ENCODE measurements around the gene STAMBPL1.

Gene STAMBPL1

DNA sequence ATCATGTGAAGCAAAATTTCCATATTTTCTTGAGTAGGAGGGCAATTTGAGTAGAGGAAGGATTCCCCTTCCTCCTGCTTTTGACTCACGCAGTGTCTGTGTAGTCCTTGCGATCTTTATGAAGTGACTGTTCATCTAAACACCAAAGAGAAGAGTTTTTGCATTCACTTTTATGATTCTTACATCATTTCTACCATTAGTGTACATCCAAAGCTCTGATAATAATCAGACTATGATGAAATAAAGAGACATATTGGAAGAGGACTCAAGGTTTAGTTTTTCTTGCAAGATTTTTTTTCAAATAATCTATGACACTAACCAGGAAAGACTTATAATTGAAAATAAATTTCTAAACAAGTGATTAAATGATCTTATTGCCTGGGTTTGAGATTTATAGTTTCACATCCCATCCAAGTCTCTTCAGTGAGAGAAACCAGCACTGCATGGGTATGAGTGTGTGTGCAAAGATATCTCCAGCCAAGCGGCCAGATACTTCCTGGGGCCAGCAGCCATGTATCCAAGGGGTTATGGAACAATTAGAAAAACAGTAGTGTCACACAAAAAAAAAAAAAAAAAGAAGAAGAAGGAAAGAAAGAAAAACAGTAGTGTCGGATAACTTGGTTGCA, 74.5 kb downstream of the STAMBPL1 start:
- DNase-seq = no peak

DNA sequence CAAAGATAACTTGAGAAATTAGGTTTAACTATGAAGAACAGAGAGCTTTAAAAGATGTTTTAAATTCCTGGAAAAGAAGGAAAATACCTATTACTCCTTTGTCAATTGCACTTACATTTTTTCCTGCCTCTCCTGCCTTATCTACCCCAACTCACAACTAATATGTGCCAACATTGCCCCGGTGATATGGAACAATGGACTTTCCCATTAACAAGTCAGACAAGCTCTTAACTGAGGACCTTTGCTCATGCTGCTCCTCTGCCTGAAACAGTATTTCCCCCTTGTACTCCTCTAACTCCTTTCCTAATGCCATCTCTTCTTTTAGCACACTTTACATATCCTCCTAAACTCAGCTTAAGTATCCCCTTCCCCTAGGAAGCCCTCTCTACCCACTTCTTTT, 77.3 kb downstream of the STAMBPL1 start:
- no peak for DNase-seq

DNA sequence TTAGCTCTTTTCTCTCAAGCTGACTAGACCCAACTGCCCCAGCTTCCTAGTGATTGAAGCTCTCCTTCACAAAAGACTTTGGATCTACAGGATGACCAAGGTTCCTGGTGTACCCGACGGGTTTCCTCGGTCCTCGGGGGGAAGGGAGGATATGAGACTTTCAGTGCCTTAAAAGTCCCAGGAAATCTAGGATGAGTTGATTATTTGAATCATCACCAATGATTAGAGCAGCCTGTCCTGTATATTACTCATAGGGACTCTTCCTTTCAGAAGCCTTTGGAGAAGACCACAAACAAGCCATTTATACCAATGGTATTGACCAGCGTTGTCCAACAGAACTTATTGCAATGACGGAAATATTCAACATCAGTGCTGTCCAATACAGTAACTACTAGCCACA, 78.7 kb downstream of the STAMBPL1 start:
- no peak for DNase-seq

DNA sequence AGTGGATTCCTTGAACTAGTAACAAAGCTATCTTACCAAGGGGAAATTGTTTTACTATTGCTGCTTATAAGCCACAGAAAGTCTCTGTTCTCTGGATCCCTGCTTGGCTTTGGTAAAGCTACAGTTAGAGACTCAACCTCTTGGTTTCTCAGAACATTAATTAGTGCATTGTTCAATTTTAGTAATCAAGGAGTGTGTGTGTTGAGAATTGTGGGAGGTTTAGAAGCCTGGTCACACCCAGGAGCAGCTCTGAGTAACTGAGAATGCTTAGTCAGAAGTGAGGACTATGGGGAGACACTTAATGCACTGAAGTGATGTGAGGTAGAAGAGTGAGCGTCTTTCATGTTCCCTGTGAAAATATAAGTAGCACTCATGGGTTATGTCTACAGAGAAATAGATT, 80.8 kb downstream of the STAMBPL1 start:
- no peak for DNase-seq

DNA sequence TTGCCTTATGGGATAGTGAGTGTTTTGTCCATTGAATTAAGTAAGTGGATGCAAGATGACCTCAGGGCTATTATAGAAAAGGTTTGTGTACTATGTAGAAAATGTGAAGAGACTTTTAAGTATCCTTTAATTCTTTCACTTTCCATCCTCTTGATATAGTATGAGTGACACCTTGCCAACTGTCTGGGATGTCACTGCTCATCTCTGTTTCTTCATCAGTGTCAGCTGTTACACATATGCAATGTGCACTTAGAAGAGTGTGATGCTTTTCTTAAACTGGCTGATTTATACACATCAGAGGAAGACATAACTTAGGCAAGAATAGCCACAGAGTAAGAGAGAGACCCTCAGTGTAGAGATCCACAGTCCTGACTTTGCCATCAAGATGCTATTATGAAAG, 81.2 kb downstream of the STAMBPL1 start:
- DNase-seq = no peak

DNA sequence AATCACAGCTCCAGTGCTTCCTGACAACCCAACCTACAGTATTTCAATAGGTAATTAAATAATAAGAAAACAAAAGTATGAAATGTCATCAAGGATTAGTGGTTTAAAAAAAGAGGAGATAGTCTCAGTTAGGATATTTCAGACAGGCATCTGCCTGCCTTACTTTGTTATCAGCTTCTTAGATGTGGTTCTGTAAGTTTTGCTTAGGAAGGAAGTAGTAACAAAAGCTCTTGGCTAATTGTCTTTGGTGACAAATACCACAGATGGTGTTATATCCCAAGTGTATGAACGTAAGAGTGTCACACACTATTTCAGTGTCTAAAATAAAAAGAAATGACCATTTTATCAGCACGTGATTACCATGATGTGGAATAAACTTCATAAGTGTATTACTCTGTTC, 82.3 kb downstream of the STAMBPL1 start:
- DNase-seq = peak in 2 of 4 experiments; percentile 4 to 28

DNA sequence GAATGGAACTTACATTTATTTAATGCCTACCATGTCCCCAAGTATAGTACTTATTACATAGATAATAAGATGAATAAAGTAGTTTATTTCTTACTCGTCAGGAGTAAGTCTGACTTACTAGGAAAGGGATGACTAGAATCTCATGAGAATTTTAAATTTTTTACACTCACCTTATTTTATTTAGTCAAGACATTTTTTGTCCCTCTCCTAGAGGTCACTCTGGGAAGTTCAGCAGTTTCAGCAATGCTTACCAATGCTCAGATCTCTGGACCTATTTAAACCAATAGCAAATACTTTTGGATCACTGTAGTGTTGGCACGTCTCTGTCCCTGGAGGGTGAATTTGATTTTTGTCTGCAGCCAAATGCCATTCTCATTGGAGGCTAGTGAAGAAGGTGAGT, 83.3 kb downstream of the STAMBPL1 start:
- DNase-seq = no peak

DNA sequence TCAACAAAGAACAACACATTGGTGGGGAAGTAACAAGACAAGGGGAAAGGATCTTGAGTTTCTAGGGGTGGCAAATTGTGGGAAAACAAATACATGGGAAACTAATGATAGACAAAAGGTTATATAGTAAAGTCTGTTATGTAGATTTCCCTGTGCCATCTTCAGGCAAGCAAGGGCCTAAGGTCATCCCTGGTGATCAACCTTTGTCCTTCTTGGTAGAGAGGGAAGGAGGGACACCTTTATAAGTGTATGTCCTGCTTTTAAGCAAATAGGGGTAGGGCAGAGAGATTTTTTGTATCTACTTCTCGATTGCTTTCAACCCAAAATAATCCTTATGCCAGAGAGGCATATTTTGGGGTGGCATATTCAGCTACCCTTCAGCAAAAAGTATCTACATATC, 84.3 kb downstream of the STAMBPL1 start:
- DNase-seq = no peak

DNA sequence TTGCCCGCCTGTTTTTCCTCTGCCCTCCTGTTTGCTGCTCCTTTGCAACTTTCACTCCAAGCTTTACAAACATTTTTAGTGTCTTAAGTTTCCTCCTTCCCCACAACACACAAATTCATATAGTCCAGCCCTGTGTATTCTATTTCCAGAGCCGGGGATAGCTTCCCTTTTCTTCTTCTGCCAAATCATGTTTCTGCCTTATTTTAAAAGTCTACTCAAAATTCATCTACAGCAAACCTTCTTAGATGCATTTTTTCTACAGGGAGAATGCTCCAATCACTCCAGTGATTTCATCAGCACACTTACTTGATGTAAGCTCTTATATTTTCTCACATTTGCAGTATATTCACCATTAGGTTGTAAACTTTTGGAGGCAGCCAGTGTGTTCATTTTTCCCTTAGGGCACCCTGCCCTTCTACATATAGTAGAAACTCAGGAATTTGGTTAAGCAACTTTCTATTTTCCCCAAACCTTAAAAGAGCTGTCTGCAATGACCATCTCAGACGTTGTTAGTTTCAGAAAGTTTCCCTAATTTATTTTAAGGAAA, 84.9 kb downstream of the STAMBPL1 start:
- peak in 3 of 4 experiments; percentile 12 to 46 (median 25) for DNase-seq

DNA sequence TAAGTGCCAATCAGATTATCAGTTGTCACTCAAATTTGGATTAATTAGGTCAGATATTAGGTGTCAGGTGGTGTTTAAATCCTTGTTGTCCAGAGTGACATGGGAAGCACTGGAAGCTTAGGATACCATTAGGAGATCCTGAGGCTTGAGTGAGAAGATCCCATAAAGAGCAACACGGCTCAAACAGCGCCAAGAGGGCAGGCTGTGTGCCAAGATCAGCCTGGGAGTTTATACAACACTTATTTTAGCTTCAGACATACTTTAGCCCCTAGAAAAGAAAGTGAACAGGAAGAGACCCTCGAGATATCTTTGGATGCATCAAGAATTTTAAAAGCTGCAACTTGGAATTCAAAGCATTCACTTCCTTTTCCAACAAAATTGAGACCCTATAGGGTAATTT, 86.8 kb downstream of the STAMBPL1 start:
- no peak for DNase-seq

DNA sequence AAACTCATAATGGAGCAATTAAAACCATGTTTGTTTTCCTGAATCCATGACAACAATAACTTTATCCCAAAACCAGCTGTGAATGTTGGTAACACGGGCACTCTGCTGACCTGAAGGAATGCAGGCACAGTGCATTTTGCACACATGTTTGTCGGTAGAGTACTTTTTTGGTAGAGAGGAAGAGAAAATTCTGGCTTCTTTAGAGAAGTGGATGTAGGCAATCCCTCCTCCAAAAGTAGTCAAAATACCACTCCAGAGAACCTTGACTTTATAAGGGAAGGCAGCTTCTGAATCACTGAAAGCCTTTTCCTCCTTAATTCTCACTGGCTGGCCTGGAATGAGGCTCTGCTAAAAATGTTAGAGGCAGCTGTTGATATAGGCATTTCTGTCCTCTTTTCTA, 88.3 kb downstream of the STAMBPL1 start:
- no peak for DNase-seq

DNA sequence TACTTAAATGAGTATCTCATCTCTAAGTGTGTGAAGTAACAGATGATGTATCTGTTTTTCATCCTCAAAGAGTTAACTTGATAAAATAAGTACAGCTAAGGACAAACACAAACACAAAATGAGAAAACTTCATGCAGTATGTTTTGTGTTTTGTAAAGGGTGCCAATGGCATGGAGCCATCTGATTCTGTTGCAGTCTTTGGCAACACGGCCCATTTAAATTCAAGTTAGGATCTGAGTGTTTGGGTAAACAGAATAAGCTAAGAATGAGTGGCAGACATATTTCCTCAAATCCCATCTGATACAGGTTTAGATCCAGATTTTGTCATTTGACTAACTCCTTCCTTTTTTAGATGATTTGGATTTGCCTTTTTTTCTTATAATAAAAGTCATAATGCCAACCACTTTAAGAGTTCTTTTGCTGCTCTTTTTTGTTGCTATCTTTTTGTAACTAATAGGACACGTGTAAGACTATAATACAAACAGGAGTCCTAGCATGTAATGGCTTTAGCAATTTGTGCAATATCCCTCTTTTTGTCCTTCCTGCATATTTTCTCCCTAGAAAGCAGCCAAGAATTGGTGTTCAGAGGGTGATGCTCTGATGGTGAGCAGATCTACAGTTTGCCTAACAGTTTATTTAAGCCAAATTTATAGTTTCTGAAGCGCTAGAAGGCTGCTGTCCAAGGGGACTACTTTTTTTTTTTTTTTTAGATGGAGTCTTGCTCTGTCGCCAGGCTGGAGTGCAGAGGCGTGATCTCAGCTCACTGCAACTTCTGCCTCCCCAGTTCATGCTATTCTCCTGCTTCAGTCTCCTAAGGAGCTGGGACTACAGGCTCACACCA, 91.4 kb downstream of the STAMBPL1 start:
- DNase-seq = no peak

Measured in suppressor macrophage (primary cell).